WI38 (cell line): Measurements from ENCODE around the gene PPL.

Experiments used
- H3K4me3 ChIP-seq: 2 replicates; pipeline ENCODE4 v1.5.1; 2011; ENCODE audit warnings: low read depth, mild to moderate bottlenecking, control low read depth, low read length
- TF ChIP-seq, protein P1 (sequence below): IDR thresholded peaks from 2 replicates; pipeline ENCODE4 v1.5.1; 2012; ENCODE audit warnings: low read depth, mild to moderate bottlenecking, control low read depth, low read length

PPL gene

DNA sequence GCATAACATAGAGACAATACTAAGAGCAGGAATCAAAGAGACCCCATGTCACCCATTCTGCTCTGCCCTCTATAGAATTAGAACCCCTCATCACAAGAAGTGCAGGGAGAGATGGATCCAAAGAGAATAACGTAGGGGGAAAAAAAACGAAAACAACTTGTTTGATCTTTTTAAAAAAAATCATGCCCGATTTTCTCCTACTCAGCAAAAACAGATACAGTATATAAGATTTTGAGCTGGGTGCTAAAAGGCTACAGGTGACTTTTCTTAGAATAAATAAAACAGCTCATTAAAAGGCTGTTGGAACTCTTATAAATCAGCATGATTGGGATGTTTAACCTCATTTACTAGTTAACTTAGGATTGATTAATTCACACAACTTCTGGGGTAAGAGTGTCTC is 72.2 kb downstream of the PPL start:
- H3K4me3 ChIP-seq: no peak overlapping the region
- TF ChIP-seq, protein P1, sequence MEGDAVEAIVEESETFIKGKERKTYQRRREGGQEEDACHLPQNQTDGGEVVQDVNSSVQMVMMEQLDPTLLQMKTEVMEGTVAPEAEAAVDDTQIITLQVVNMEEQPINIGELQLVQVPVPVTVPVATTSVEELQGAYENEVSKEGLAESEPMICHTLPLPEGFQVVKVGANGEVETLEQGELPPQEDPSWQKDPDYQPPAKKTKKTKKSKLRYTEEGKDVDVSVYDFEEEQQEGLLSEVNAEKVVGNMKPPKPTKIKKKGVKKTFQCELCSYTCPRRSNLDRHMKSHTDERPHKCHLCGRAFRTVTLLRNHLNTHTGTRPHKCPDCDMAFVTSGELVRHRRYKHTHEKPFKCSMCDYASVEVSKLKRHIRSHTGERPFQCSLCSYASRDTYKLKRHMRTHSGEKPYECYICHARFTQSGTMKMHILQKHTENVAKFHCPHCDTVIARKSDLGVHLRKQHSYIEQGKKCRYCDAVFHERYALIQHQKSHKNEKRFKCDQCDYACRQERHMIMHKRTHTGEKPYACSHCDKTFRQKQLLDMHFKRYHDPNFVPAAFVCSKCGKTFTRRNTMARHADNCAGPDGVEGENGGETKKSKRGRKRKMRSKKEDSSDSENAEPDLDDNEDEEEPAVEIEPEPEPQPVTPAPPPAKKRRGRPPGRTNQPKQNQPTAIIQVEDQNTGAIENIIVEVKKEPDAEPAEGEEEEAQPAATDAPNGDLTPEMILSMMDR: no peak

DNA sequence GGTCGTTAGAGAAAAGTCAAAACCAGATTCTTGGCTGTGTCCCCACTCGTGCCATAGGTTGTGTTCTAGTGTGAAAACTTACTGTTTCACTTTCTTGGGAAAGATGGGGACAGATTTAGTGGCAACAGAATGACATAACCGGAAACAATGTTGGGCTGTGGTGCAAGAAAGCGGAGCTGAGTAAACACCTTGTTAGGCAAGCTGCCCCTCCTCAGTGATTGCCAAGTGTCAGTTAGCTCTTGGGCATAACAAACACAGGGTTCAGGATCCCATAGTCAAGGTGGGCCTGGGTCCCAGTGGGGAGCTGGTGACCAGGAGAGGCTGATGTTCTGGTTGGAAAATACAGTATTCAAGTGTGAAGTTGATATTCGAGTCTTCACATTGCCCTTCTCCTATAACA is 74.3 kb downstream of the PPL start:
- H3K4me3 ChIP-seq: no peak overlapping the region
- TF ChIP-seq, protein P1: no peak

DNA sequence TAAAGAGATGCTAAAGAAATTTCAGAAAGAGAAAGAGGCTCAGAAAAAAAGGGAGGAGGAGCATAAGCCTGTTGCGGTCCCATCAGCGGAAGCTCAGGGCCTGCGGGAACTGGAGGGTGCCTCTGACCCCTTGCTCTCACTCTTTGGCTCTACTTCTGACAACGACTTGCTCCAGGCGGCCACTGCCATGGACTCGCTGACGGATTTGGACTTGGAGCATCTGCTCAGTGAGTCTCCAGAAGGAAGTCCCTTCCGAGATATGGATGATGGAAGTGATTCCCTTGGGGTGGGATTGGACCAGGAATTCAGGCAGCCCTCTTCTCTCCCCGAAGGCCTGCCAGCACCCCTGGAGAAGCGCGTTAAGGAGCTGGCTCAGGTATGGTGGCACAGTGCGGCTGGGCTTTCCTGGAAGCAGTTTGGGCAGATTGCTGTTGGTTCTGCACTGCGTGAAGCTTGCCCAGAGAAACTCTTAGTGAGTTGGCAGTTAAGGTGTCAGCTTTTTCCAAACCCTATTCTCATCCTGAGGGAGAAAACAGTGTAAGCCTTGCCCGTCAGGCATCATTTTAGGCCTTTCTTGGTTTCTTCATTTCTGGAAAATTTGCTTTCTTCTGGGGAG is 76.1 kb downstream of the PPL start:
- H3K4me3 ChIP-seq: no peak overlapping the region
- TF ChIP-seq, protein P1: no peak

DNA sequence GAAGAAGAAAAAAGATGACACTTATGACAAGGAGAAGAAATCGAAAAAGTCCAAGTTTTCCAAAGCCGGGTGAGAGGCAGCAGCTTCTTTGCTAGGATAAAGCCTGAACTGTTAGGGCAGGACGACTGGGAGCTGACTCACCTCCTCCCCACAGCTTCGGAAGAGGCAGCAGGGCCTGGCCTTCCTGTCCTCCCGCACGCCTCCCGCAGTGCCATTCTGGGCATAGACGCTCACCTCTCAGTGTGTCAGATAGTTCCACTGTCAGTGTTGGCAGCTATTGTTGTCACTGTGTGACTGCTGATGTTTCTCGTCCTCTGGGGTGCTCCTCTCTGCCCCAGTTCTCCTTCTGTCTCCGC is 77.1 kb downstream of the PPL start:
- H3K4me3 ChIP-seq: no peak overlapping the region
- TF ChIP-seq, protein P1: no peak

DNA sequence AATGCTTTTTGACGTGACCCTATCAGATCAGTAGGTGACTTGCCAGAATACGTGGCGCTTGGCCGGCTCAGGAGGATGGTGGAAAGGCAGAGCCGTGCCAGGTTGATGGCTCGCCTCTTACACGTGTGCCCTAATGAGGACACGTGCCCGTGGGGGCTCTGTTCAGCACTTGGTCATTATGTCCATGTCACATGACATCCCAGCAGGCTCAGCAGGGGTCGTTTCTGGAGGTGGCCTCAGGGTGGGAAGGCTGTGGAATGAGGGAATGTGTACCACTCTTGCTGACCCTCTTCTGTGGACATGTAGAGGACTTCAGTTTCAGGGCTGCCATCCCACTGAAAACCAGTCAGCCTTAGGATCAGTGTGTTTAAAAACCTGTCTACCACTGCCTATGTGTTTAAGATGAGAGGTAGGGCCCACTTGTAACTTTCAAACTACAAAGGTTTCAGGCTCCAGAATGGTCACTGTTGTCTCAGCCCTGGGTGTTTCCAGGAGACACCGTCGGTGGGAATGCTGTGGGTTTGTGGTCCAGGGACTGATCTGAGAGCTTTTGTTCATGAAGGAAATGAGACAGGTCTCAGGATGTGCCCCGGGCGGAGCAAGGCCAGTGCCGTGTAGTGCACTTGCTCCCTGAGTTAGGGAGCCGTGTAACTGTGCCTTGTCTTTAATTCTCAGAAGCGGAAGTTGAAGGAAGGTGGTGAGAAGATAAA is 77.6 kb downstream of the PPL start:
- H3K4me3 ChIP-seq: no peak overlapping the region
- TF ChIP-seq, protein P1: no peak

DNA sequence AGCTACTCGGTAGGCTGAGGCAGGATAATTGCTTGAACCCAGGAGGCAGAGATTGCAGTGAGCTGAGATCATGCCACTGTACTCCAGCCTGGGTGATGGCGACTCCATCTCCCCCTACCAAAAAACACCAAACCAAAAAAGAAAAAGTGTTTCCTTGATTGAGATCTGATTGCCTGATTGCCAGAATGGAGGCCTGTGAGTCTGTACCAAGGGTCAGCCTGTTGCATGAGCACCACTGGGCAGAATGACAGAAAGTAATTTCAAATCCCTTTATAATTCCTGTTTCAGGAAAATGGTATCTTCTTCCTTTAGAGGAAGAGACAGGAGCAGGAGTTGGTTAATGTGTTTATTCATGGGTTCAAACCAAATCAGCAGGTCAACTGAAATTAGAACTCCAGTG is 81.1 kb downstream of the PPL start:
- TF ChIP-seq, protein P1: no peak

DNA sequence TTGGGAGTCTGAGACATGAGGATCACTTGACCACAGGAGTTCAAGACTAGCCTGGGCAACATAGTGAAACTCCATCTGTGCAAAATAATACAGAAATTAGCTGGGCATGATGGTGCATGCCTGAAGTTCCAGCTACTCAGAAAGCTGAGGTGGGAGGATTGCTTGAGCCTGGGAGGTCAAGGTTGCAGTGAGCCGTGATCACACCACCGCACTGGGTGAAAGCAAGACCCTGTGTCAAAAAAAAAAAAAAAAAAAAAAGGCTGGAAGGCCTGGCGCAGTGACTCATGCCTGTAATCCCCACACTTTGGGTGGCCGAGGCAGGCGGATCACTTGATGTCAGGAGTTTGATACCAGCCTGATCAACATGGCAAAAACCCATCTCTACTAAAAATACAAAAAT is 81.6 kb downstream of the PPL start:
- H3K4me3 ChIP-seq: no peak overlapping the region
- TF ChIP-seq, protein P1: no peak

More for the DNA sequence above, 81.1 kb downstream of the PPL start:
- H3K4me3 ChIP-seq: no peak overlapping the region
